Measurements from ENCODE around the gene AHCYL1. TPM values are rescaled to one million over a fixed set of nuclear protein-coding genes. Genes with fewer than 3 reads are reported as not detected.

The AHCYL1 gene
- total RNA-seq, 4 donors from 2014 or later: 82.6 to 102 (median 92.4) TPM

- no peak for ATAC-seq
- Histone ChIP-seq H3K4me1 (peaks cover 0 to 38% (median 16%) of the 10 kb centered on the region in 3 donors), H3K27ac (no peak overlapping the region), H3K4me3 (no peak overlapping the region), H3K27me3 (peaks cover 60% of the 10 kb centered on the region), H3K9me3 (peaks cover 0 to 8% (median 0%) of the 10 kb centered on the region in 3 donors), H3K36me3 (no peaks in the 10 kb centered on the region)
- WGBS, 2 donors (ENCODE audit: low coverage in 1 of 2): no CpG with 5 or more reads among the region's 23 CpGs
- TF ChIP-seq CTCF (IDR thresholded peaks at IDR 0.05): no peak
- no peak for TF ChIP-seq POLR2A (IDR thresholded peaks at IDR 0.05)
- TF ChIP-seq EP300 (IDR thresholded peaks at IDR 0.05): no peak
- no peak for TF ChIP-seq POLR2AphosphoS5 (IDR thresholded peaks at IDR 0.05)
Measured at GRCh38 chr1:110067479-110067892, 82.9 kb downstream of the AHCYL1 start.

- peak overlapping the region in 1 of 2 donors; percentile 5 for H3K4me3 ChIP-seq
- peaks cover 66% of the 10 kb centered on the region for H3K27me3 ChIP-seq
Measured at GRCh38 chr1:110067893-110068645, 83.5 kb downstream of the AHCYL1 start.

GRCh38 chr1:110068646-110069403 is 84.3 kb downstream of the AHCYL1 start:
- peaks cover 74% of the 10 kb centered on the region for H3K27me3 ChIP-seq
- 5 to 7% methylated on average over 10 to 23 of the region's 68 CpGs for WGBS, 2 donors (ENCODE audit: low coverage in 1 of 2)
- no peak overlapping the region for H3K4me3 ChIP-seq
- H3K27ac ChIP-seq: no peak overlapping the region
- no peaks in the 10 kb centered on the region for H3K36me3 ChIP-seq
- TF ChIP-seq POLR2A (IDR thresholded peaks at IDR 0.05): no peak
- TF ChIP-seq POLR2AphosphoS5 (IDR thresholded peaks at IDR 0.05): peak; percentile 75
- no peak for TF ChIP-seq EP300 (IDR thresholded peaks at IDR 0.05)
- H3K9me3 ChIP-seq: peaks cover 0 to 8% (median 0%) of the 10 kb centered on the region in 3 donors
- H3K4me1 ChIP-seq: peaks cover 0 to 38% (median 16%) of the 10 kb centered on the region in 3 donors
- ATAC-seq: no peak

More at GRCh38 chr1:110067893-110068645, 83.5 kb downstream of the AHCYL1 start:
- WGBS, 2 donors (ENCODE audit: low coverage in 1 of 2): 6 to 17% methylated on average over 3 to 26 of the region's 68 CpGs
- no peaks in the 10 kb centered on the region for H3K36me3 ChIP-seq
- H3K27ac ChIP-seq: no peak overlapping the region
- peaks cover 0 to 8% (median 0%) of the 10 kb centered on the region in 3 donors for H3K9me3 ChIP-seq
- ATAC-seq: no peak
- peaks cover 0 to 38% (median 16%) of the 10 kb centered on the region in 3 donors for H3K4me1 ChIP-seq
- TF ChIP-seq EP300 (IDR thresholded peaks at IDR 0.05) (no peak), CTCF (IDR thresholded peaks at IDR 0.05) (no peak), POLR2AphosphoS5 (IDR thresholded peaks at IDR 0.05) (no peak), POLR2A (IDR thresholded peaks at IDR 0.05) (no peak)

GRCh38 chr1:110069404-110070281 is 85.1 kb downstream of the AHCYL1 start:
- Histone ChIP-seq H3K36me3 (no peaks in the 10 kb centered on the region), H3K27ac (no peak overlapping the region), H3K4me3 (peak overlapping the region in 1 of 2 donors; percentile 39), H3K27me3 (peaks cover 78% of the 10 kb centered on the region), H3K9me3 (peaks cover 0 to 8% (median 0%) of the 10 kb centered on the region in 3 donors), H3K4me1 (peaks cover 0 to 38% (median 16%) of the 10 kb centered on the region in 3 donors)
- ATAC-seq: no peak
- TF ChIP-seq POLR2AphosphoS5 (IDR thresholded peaks at IDR 0.05) (no peak), POLR2A (IDR thresholded peaks at IDR 0.05) (no peak), EP300 (IDR thresholded peaks at IDR 0.05) (no peak)
- WGBS, 2 donors (ENCODE audit: low coverage in 1 of 2): no CpG with 5 or more reads among the region's 64 CpGs

- Histone ChIP-seq H3K36me3 (no peaks in the 10 kb centered on the region), H3K4me3 (peak overlapping the region in 1 of 2 donors; percentile 39), H3K27ac (no peak overlapping the region), H3K9me3 (peaks cover 0 to 8% (median 0%) of the 10 kb centered on the region in 3 donors), H3K4me1 (peaks cover 0 to 38% (median 16%) of the 10 kb centered on the region in 3 donors), H3K27me3 (peaks cover 81% of the 10 kb centered on the region)
- no peak for TF ChIP-seq CTCF (IDR thresholded peaks at IDR 0.05)
- no peak for TF ChIP-seq EP300 (IDR thresholded peaks at IDR 0.05)
- WGBS, 2 donors (ENCODE audit: low coverage in 1 of 2): no CpG with 5 or more reads among the region's 52 CpGs
- no peak for ATAC-seq
Measured at GRCh38 chr1:110070282-110070669, 85.7 kb downstream of the AHCYL1 start.
